Measurements from ENCODE around the gene TMEM175.

Gene TMEM175

DNA sequence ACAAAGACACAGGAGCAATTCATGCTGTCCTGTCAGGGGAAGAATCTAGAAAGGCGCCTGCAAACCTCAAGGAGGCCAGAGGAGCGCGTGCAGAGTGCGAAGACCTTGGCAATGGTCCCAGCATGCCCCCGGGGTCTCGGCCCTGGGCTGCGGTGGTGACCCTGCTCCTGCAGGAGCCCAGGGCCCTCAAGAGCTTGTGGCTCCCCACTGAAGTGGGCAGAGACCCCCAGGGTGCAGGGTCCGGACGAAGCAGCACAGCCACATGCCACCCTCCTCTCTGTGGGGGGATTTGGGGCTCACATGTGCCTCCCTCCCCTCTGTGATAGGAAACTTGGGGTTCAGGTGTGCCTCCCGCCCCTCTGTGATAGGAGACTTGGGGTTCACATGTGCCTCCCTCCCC lies 39.5 kb upstream of the TMEM175 start:
- TF ChIP-seq, protein P1, sequence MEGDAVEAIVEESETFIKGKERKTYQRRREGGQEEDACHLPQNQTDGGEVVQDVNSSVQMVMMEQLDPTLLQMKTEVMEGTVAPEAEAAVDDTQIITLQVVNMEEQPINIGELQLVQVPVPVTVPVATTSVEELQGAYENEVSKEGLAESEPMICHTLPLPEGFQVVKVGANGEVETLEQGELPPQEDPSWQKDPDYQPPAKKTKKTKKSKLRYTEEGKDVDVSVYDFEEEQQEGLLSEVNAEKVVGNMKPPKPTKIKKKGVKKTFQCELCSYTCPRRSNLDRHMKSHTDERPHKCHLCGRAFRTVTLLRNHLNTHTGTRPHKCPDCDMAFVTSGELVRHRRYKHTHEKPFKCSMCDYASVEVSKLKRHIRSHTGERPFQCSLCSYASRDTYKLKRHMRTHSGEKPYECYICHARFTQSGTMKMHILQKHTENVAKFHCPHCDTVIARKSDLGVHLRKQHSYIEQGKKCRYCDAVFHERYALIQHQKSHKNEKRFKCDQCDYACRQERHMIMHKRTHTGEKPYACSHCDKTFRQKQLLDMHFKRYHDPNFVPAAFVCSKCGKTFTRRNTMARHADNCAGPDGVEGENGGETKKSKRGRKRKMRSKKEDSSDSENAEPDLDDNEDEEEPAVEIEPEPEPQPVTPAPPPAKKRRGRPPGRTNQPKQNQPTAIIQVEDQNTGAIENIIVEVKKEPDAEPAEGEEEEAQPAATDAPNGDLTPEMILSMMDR (IDR thresholded peaks at IDR 0.05; ENCODE audit: control extremely low read depth, extremely low read depth, low read depth, missing control alignments) = no peak
- CTCF ChIA-PET = no interaction called here
- no peak for DNase-seq (ENCODE audit: extremely low spot score)
- POLR2A ChIA-PET = no interaction called here

DNA sequence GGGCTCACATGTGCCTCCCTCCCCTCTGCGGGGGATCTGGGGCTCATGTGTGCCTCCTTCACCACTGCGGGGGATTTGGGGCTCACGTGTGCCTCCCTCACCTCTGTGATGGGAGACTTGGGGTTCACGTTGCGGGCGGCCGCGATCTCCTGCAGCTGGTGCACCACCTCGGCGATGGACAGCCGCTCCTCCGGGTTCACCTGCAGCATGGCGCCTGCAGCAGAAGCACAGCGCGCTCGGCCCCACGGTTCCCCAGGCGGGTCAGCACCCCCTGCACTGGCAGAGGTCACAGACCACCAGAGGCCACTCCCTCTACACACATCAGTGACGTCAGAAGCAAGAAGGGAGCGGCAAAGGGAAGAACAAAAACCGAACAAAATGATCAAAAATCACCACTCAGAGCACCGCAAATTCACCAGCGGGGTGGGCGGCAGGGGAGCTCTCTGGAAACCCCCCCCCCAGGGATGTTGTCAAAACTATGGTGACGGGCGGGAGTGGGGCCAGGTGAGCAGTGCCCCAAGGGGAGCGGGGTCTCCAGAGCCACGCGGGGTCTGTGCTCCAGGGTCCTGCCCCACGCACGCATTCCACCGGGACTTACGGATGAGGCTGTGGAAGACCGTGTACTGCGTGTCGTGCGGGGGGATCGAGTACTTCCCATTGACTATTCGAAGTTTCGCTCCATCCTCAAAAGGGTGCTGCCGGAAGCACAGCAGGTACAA lies 38.8 kb upstream of the TMEM175 start:
- ChIA-PET POLR2A (no interaction called here), CTCF (no interaction called here)
- TF ChIP-seq, protein P1 (IDR thresholded peaks at IDR 0.05; ENCODE audit: control extremely low read depth, extremely low read depth, low read depth, missing control alignments) = no peak
- DNase-seq (ENCODE audit: extremely low spot score) = no peak

DNA sequence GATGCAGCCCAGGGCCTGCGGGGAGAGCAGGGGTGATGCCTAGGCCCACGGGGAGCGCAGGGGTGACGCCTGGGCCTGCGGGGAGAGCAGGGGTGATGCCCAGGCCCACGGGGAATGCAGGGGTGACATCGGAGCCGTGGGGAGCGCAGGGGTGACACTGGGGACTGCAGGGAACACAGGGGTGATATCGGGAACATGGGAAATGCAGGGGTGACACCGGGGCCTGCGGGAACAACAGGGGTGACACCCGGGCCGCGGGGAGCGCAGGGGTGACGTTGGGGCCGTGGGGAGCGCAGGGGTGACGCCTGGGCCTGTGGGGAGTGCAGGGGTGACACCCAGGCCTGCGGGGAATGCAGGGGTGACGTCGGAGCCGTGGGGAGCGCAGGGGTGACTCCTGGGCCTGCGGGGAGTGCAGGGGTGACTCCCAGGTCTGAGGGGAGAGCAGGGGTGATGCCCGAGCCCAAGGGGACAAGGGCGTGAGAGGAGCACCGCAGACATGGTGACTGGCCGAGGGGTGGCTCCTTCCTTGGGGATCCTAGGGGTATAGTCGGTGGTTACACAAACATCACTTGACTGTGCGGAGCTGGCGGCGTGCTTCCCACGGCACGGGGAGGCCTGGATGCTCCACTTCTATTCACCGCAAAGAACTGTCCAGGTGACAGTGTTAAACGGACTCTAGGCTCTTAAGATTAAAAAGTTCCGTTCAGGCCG lies 38.1 kb upstream of the TMEM175 start:
- POLR2A ChIA-PET = no interaction called here

DNA sequence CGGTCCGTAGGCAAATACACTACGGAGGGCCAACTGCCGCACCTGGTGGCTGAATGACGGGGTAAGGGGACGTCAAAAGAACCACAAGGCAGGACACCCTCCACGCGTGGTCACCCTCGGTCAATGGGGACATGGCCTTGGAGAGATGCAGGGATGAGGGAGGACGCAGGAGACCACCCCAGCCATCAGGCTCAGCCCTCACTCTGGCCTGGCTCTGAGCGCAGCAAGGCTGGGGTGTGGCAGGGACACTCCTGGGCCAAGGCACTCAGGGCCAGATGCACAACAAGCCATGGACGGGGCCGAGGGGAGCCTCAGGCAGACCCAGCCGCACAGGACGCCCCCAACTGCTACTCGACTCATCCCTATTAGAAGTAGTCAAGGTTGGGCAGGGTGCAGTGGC lies 36.7 kb upstream of the TMEM175 start:
- ChIA-PET POLR2A (no interaction called here), CTCF (no interaction called here)
- DNase-seq (ENCODE audit: extremely low spot score) = no peak
- TF ChIP-seq, protein P1 (IDR thresholded peaks at IDR 0.05; ENCODE audit: control extremely low read depth, extremely low read depth, low read depth, missing control alignments) = no peak

More for the DNA sequence above, 38.1 kb upstream of the TMEM175 start:
- CTCF ChIA-PET = no interaction called here
- DNase-seq (ENCODE audit: extremely low spot score) = no peak
- TF ChIP-seq, protein P1 (IDR thresholded peaks at IDR 0.05; ENCODE audit: control extremely low read depth, extremely low read depth, low read depth, missing control alignments) = no peak

DNA sequence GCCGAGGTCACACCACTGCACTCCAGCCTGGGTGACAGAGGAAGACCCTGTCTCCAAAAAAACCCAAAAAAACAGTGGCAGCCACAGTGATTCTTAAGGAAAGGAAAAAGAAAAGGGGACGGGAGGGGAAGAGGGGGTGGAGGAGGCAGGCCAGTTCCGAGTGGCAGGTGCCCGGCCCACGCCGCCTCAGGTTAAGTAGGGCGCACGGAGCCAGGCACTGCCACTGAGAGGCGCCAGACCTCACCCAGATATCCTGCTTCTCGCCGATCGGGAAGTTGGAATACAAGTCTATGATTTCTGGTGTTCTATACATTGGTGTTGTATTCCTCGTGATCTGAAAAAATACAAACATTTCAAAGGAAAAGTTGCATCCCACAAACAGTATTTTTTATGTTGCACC lies 36.0 kb upstream of the TMEM175 start:
- ChIA-PET POLR2A (no interaction called here), CTCF (no interaction called here)
- TF ChIP-seq, protein P1 (IDR thresholded peaks at IDR 0.05; ENCODE audit: control extremely low read depth, extremely low read depth, low read depth, missing control alignments) = no peak
- no peak for DNase-seq (ENCODE audit: extremely low spot score)

DNA sequence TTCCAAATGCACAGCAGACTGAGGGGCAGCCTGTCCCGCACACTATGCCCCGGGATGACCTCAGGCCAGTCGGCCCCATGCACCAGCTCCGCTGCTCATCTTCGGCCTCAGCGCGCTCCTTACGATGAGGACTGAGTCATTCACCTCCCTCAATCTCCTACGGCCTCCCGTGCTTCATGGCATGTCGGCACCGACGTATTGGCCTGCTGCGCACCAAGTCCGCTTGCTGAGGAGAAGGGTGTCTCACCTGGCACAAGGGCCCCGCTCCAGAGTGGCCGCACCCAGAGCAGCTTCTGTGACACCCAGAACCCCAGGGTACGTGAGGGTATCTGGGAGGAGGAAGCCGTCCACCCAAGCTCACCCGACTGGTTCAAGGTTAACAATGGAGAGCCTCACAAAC lies 35.6 kb upstream of the TMEM175 start:
- ChIA-PET POLR2A (no interaction called here), CTCF (no interaction called here)
- DNase-seq (ENCODE audit: extremely low spot score) = no peak
- TF ChIP-seq, protein P1 (IDR thresholded peaks at IDR 0.05; ENCODE audit: control extremely low read depth, extremely low read depth, low read depth, missing control alignments) = no peak
